Neural cell (in vitro differentiated cells): ENCODE data around the gene IL17A.

Source experiments
- EP300 ChIP-seq: fragments of 450-650 bp; conservative IDR thresholded peaks from 2 replicates; pipeline ENCODE4 v1.6.1; 2014; ENCODE audit warnings: antibody characterized with exemption, mild to moderate bottlenecking, moderate library complexity; ENCODE audit not compliant: poor library complexity, severe bottlenecking
- EZH2 ChIP-seq: fragments of 200-600, 300-800 bp; shearing (Covaris generic), sonication (generic); IDR thresholded peaks from 2 replicates; pipeline ENCODE4 v1.6.1; 2014; ENCODE audit warnings: antibody characterized with exemption, low read length, borderline replicate concordance, mild to moderate bottlenecking; ENCODE audit not compliant: insufficient read depth, poor library complexity, severe bottlenecking
- TF ChIP-seq, protein P1 (sequence below): fragments of 450-650 bp; IDR thresholded peaks from 2 replicates; pipeline ENCODE4 v1.5.1; 2014; ENCODE audit warnings: antibody characterized with exemption, mild to moderate bottlenecking, moderate library complexity; ENCODE audit not compliant: poor library complexity, severe bottlenecking

DNA sequence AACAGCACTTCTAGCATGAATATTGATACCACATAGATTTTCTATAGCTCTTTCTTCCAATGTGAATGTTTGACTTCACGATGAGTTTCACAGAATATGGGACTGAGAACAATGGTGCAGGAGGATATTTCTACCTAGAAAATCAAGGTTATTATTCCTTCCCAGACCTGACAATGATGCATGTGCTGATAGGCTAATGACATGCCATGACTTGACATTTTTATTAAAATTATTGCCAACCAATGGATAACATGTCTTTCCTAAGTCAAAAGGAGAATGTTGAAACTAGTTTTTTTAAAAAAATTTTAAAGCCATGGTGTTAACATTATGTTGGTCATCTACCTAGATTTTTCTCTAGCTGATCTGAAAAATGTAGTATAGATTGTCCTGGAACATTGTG, 923 bp downstream of the IL17A start:
- TF ChIP-seq EP300 (no peak), EZH2 (no peak)
- TF ChIP-seq, protein P1, sequence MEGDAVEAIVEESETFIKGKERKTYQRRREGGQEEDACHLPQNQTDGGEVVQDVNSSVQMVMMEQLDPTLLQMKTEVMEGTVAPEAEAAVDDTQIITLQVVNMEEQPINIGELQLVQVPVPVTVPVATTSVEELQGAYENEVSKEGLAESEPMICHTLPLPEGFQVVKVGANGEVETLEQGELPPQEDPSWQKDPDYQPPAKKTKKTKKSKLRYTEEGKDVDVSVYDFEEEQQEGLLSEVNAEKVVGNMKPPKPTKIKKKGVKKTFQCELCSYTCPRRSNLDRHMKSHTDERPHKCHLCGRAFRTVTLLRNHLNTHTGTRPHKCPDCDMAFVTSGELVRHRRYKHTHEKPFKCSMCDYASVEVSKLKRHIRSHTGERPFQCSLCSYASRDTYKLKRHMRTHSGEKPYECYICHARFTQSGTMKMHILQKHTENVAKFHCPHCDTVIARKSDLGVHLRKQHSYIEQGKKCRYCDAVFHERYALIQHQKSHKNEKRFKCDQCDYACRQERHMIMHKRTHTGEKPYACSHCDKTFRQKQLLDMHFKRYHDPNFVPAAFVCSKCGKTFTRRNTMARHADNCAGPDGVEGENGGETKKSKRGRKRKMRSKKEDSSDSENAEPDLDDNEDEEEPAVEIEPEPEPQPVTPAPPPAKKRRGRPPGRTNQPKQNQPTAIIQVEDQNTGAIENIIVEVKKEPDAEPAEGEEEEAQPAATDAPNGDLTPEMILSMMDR, result no peak
